Measurements from ENCODE around the gene MTIF2. TPM values are rescaled to one million over a fixed set of nuclear protein-coding genes. Genes with fewer than 3 reads are reported as not detected.

The MTIF2 gene
- total and polyA plus RNA-seq, 9 of the 15 experiments (the other 6 are each of a cell fraction or from before 2014, with no cell fraction given) = 58.7 to 143 (median 105) TPM

GRCh38 chr2:55282110-55282917 is 13.3 kb upstream of the MTIF2 start (continued):
- TF ChIP-seq TFE3 (CRISPR knock-in tag; IDR thresholded peaks at IDR 0.05) (no peak), ETV6 (IDR thresholded peaks at IDR 0.05; ENCODE audit: borderline replicate concordance in 1 of 2, low read depth in 2 of 2, low read length in 1 of 2) (peak in 1 of 2 experiments; percentile 58; a peak in 1 of 4 replicates), ETV6 (CRISPR knock-in tag; IDR thresholded peaks at IDR 0.05; ENCODE audit: borderline replicate concordance) (no peak), CHD1 (IDR thresholded peaks at IDR 0.05; ENCODE audit: low read length) (peak; percentile 28), ZKSCAN8 (CRISPR knock-in tag; IDR thresholded peaks at IDR 0.05) (no peak), TEAD4 (IDR thresholded peaks at IDR 0.05; ENCODE audit: low read length) (peak; percentile 32; the same call in 1 of the 2 replicates), TEAD4 (CRISPR knock-in tag; IDR thresholded peaks at IDR 0.05; ENCODE audit: borderline replicate concordance) (no peak), ZBTB11 (CRISPR knock-in tag; IDR thresholded peaks at IDR 0.05) (peak in 1 of 3 experiments; percentile 89; a peak in 2 of 6 replicates), BRF1 (IDR thresholded peaks at IDR 0.05; ENCODE audit: borderline replicate concordance, extremely low read depth, insufficient read length) (no peak), KDM4B (IDR thresholded peaks at IDR 0.05; ENCODE audit: borderline replicate concordance in 2 of 2, low read depth in 1 of 2) (peak in 1 of 2 experiments; percentile 80; a peak in 1 of 4 replicates), BRD4 (IDR thresholded peaks at IDR 0.05) (no peak; the same call in 1 of the 2 replicates), NFIC (IDR thresholded peaks at IDR 0.05) (peak; percentile 58), DDX20 (tag; IDR thresholded peaks at IDR 0.05; ENCODE audit: low read depth) (no peak), ZNF398 (CRISPR knock-in tag; IDR thresholded peaks at IDR 0.05) (no peak), DNMT1 (IDR thresholded peaks at IDR 0.05) (no peak), TRIM24 (IDR thresholded peaks at IDR 0.05) (no peak), PCBP1 (IDR thresholded peaks at IDR 0.05; ENCODE audit: low read depth, low read length, poor library complexity, severe bottlenecking) (peak; percentile 52), GABPA (tag; conservative IDR thresholded peaks at IDR 0.05; ENCODE audit: low read depth) (peak; percentile 46), ELF4 (CRISPR knock-in tag; IDR thresholded peaks at IDR 0.05) (0 out of 2 replicates have a peak, but pooled peaks have one; percentile 54), EHMT2 (IDR thresholded peaks at IDR 0.05) (no peak), KLF1 (tag; IDR thresholded peaks at IDR 0.05) (peak; percentile 70; the same call in 1 of the 2 replicates)
